IgD-negative memory B cell (primary cell): ENCODE results near the gene VPS37D. TPM values are rescaled to one million over a fixed set of nuclear protein-coding genes. Genes with fewer than 3 reads are reported as not detected.
"Not testable (repeated sequence)": the region's sequence is repeated elsewhere in the genome, so short reads cannot be mapped to it uniquely, and the experiment has no call there.

ENCODE experiments used
- H3K27ac Mint-ChIP-seq, 3 donors: one replicate each; pipeline ENCODE4 v1.8.0; 2020 to 2022; ENCODE audit warnings: mild to moderate bottlenecking in 3 of 3, mixed read lengths in 3 of 3, moderate library complexity in 1 of 3
- H3K27me3 Mint-ChIP-seq: one replicate; pipeline ENCODE4 v1.8.0; 2021; ENCODE audit warnings: mixed read lengths
- H3K36me3 Mint-ChIP-seq: one replicate; pipeline ENCODE4 v1.8.0; 2020; ENCODE audit warnings: mild to moderate bottlenecking, mixed read lengths
- H3K4me1 Mint-ChIP-seq, 3 donors: one replicate each; pipeline ENCODE4 v1.8.0; 2020 to 2022; ENCODE audit warnings: mixed read lengths in 3 of 3, mild to moderate bottlenecking in 1 of 3
- H3K4me3 Mint-ChIP-seq, 4 donors: one replicate each; pipeline ENCODE4 v1.8.0; 2020 to 2022; ENCODE audit warnings: mild to moderate bottlenecking in 4 of 4, mixed read lengths in 4 of 4, moderate library complexity in 3 of 4
- H3K9me3 Mint-ChIP-seq, 3 donors: one replicate each; pipeline ENCODE4 v1.8.0; 2020 to 2021; ENCODE audit warnings: mixed read lengths in 3 of 3, mild to moderate bottlenecking in 1 of 3
- polyA plus RNA-seq: library from polyadenylated mRNA; unstranded; fragments of 300-500 nt; fragmentation: Illumina TruSeq; gene quantifications from one replicate; pipeline ENCODE4 v1.2.3, GENCODE V29; 2021

Gene VPS37D
- polyA plus RNA-seq, 1 donor from 2014 or later: 0.39 TPM

- Mint-ChIP-seq H3K27me3 (peaks cover 5% of the 10 kb centered on the region), H3K9me3 (no peaks in the 10 kb centered on the region), H3K4me1 (peaks cover 0 to 10% (median 2%) of the 10 kb centered on the region in 3 donors), H3K4me3 (peak overlapping the region in 1 of 4 donors; percentile 55), H3K27ac (no peak overlapping the region), H3K36me3 (peaks cover 4% of the 10 kb centered on the region)
These were observed 35.6 kb downstream of the VPS37D start for GRCh38 chr7:73703225-73703624.

GRCh38 chr7:73703757-73704639, 36.4 kb downstream of the VPS37D start:
- Mint-ChIP-seq H3K4me1 (peaks cover 0 to 10% (median 3%) of the 10 kb centered on the region in 3 donors), H3K27ac (no peak overlapping the region), H3K9me3 (no peaks in the 10 kb centered on the region), H3K27me3 (peaks cover 5% of the 10 kb centered on the region), H3K4me3 (peak overlapping the region in 3 of 4 donors; percentile 16 to 75 (median 60)), H3K36me3 (peaks cover 4% of the 10 kb centered on the region)

- Mint-ChIP-seq H3K4me3 (peak overlapping the region in 1 of 4 donors; percentile 75), H3K4me1 (peaks cover 0 to 10% (median 3%) of the 10 kb centered on the region in 3 donors)
These were observed 37.3 kb downstream of the VPS37D start for GRCh38 chr7:73704640-73705550.

GRCh38 chr7:73705551-73705920, 37.9 kb downstream of the VPS37D start:
- peaks cover 0 to 10% (median 3%) of the 10 kb centered on the region in 3 donors for H3K4me1 Mint-ChIP-seq
- H3K27me3 Mint-ChIP-seq: peaks cover 5% of the 10 kb centered on the region
- no peak overlapping the region for H3K27ac Mint-ChIP-seq
- H3K9me3 Mint-ChIP-seq: no peaks in the 10 kb centered on the region
- H3K36me3 Mint-ChIP-seq: peaks cover 2% of the 10 kb centered on the region
- no peak overlapping the region for H3K4me3 Mint-ChIP-seq

More at GRCh38 chr7:73704640-73705550, 37.3 kb downstream of the VPS37D start:
- Mint-ChIP-seq H3K27me3 (peaks cover 5% of the 10 kb centered on the region), H3K36me3 (peaks cover 2% of the 10 kb centered on the region), H3K27ac (no peak overlapping the region), H3K9me3 (no peaks in the 10 kb centered on the region)

GRCh38 chr7:73706126-73707044, 38.8 kb downstream of the VPS37D start:
- peaks cover 2% of the 10 kb centered on the region for H3K36me3 Mint-ChIP-seq
- peaks cover 5% of the 10 kb centered on the region for H3K27me3 Mint-ChIP-seq
- H3K4me1 Mint-ChIP-seq: peaks cover 0 to 10% (median 3%) of the 10 kb centered on the region in 3 donors
- H3K9me3 Mint-ChIP-seq: no peaks in the 10 kb centered on the region
- peak overlapping the region in 2 of 3 donors; percentile 41 to 82 for H3K27ac Mint-ChIP-seq
- no peak overlapping the region for H3K4me3 Mint-ChIP-seq

GRCh38 chr7:73707045-73707631, 39.5 kb downstream of the VPS37D start:
- Mint-ChIP-seq H3K4me3 (peak overlapping the region in 1 of 4 donors; percentile 49), H3K9me3 (no peaks in the 10 kb centered on the region), H3K4me1 (peaks cover 0 to 10% (median 3%) of the 10 kb centered on the region in 3 donors), H3K36me3 (no peaks in the 10 kb centered on the region), H3K27me3 (peaks cover 5% of the 10 kb centered on the region), H3K27ac (peak overlapping the region in 2 of 3 donors; percentile 41 to 82)

- H3K4me1 Mint-ChIP-seq: peaks cover 0 to 7% (median 6%) of the 10 kb centered on the region in 3 donors
- H3K4me3 Mint-ChIP-seq: no peak overlapping the region
- peaks cover 5% of the 10 kb centered on the region for H3K27me3 Mint-ChIP-seq
- peak overlapping the region in 1 of 3 donors; percentile 57 for H3K27ac Mint-ChIP-seq
- H3K36me3 Mint-ChIP-seq: no peaks in the 10 kb centered on the region
- H3K9me3 Mint-ChIP-seq: no peaks in the 10 kb centered on the region
These were observed 41.4 kb downstream of the VPS37D start for GRCh38 chr7:73708961-73709549.

GRCh38 chr7:73712773-73713172, 45.1 kb downstream of the VPS37D start:
- Mint-ChIP-seq H3K4me3 (no peak overlapping the region), H3K36me3 (no peaks in the 10 kb centered on the region), H3K9me3 (peaks cover 0 to 2% (median 0%) of the 10 kb centered on the region in 3 donors), H3K4me1 (peaks cover 2 to 7% (median 2%) of the 10 kb centered on the region in 3 donors), H3K27ac (peak overlapping the region in 1 of 3 donors; percentile 1), H3K27me3 (peaks cover 18% of the 10 kb centered on the region)

GRCh38 chr7:73713319-73713718, 45.7 kb downstream of the VPS37D start:
- H3K27me3 Mint-ChIP-seq: peaks cover 24% of the 10 kb centered on the region

GRCh38 chr7:73715648-73716317, 48.2 kb downstream of the VPS37D start:
- Mint-ChIP-seq H3K27ac (no peak overlapping the region), H3K4me3 (no peak overlapping the region), H3K27me3 (peaks cover 28% of the 10 kb centered on the region), H3K9me3 (peaks cover 0 to 2% (median 0%) of the 10 kb centered on the region in 3 donors), H3K36me3 (no peaks in the 10 kb centered on the region), H3K4me1 (peaks cover 8 to 15% (median 8%) of the 10 kb centered on the region in 3 donors)

More at GRCh38 chr7:73713319-73713718, 45.7 kb downstream of the VPS37D start:
- H3K9me3 Mint-ChIP-seq, H3K36me3 Mint-ChIP-seq, H3K4me3 Mint-ChIP-seq, H3K27ac Mint-ChIP-seq: not testable (repeated sequence)
- peaks cover 6 to 11% (median 8%) of the 10 kb centered on the region in 3 donors for H3K4me1 Mint-ChIP-seq

GRCh38 chr7:73716318-73716890, 48.8 kb downstream of the VPS37D start:
- Mint-ChIP-seq H3K27ac (no peak overlapping the region), H3K36me3 (no peaks in the 10 kb centered on the region), H3K9me3 (peaks cover 0 to 2% (median 0%) of the 10 kb centered on the region in 3 donors), H3K4me3 (peak overlapping the region in 1 of 4 donors; percentile 50), H3K4me1 (peaks cover 8 to 15% (median 8%) of the 10 kb centered on the region in 3 donors), H3K27me3 (peaks cover 28% of the 10 kb centered on the region)

- Mint-ChIP-seq H3K9me3 (peaks cover 0 to 2% (median 0%) of the 10 kb centered on the region in 3 donors), H3K36me3 (no peaks in the 10 kb centered on the region), H3K27ac (peak overlapping the region in 1 of 3 donors; percentile 63), H3K27me3 (peaks cover 28% of the 10 kb centered on the region), H3K4me1 (peaks cover 8 to 15% (median 8%) of the 10 kb centered on the region in 3 donors), H3K4me3 (peak overlapping the region; percentile 34 to 88 (median 77))
These were observed 49.6 kb downstream of the VPS37D start for GRCh38 chr7:73717025-73717807.
